SH-SY5Y (cell line): Measurements from ENCODE around the gene ALKBH2.

Experiments used
- GATA2 ChIP-seq: IDR thresholded peaks from 2 replicates; pipeline ENCODE4 v1.6.1; 2011; ENCODE audit warnings: mild to moderate bottlenecking, low read depth, low read length
- GATA3 ChIP-seq: IDR thresholded peaks from 2 replicates; pipeline ENCODE4 v1.6.1; 2011; ENCODE audit warnings: low read depth, mild to moderate bottlenecking, low read length, moderate library complexity

GRCh38 chr12:109134186-109134917 lies 41.1 kb upstream of the ALKBH2 start:
- TF ChIP-seq GATA3 (no peak), GATA2 (no peak)
